ENCODE data around the gene CD4.
"Not testable (repeated sequence)": the region's sequence is repeated elsewhere in the genome, so short reads cannot be mapped to it uniquely, and the experiment has no call there.

CD4 gene

DNA sequence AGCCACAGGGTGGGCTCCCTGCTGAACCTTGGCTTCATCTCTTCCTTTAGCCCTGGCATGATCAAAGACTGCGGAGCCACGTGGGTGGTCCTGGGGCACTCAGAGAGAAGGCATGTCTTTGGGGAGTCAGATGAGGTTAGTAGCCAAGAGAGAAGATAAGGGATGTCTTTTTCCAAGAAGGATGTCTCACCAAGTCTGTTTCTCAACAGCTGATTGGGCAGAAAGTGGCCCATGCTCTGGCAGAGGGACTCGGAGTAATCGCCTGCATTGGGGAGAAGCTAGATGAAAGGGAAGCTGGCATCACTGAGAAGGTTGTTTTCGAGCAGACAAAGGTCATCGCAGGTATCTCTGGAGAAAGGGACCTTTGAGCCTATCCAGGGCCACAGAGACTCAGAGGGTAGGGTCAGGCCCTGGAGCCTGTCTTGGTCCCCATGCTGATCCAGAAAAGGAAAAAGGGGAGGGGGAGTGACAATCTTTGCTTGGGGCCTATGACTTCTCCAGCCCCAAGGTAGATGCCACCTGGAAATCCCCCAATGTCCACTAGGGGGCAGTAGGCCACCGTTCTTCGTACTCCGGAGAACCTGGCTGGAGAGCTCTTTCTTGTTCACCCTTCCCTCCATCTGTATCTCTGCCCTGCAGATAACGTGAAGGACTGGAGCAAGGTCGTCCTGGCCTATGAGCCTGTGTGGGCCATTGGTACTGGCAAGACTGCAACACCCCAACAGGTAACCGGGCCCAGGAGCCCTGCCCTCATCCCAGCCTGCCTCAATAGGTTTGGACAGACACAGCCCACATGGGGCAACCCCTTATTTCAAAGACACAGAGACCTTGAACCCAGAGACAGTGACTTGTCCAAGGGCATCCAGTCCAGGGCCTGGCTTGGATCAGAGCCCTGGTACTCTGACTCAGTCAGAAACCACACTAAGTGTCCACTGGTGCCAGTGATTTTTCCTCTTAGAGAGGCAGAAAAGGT is 80.0 kb downstream of the CD4 start:
- peak; percentile 87 for DNase-seq

DNA sequence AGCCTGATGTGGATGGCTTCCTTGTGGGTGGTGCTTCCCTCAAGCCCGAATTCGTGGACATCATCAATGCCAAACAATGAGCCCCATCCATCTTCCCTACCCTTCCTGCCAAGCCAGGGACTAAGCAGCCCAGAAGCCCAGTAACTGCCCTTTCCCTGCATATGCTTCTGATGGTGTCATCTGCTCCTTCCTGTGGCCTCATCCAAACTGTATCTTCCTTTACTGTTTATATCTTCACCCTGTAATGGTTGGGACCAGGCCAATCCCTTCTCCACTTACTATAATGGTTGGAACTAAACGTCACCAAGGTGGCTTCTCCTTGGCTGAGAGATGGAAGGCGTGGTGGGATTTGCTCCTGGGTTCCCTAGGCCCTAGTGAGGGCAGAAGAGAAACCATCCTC is 81.0 kb downstream of the CD4 start:
- not testable (repeated sequence) for DNase-seq

Measured in activated CD4-positive, alpha-beta T cell treated with anti-CD3 and anti-CD28 coated beads, Interleukin-2, amount 50 U/mL, for 16 hours (primary cell).